Stimulated activated CD4-positive, alpha-beta T cell treated with anti-CD3 and anti-CD28 coated beads, Interleukin-4, amount 100 ng/mL, for 1 hour (primary cell): ENCODE results near the gene POT1.

Source experiments
- DNase-seq: peaks from one replicate; pipeline ENCODE4 v3.0.0-alpha.2; 2020

Gene POT1

DNA sequence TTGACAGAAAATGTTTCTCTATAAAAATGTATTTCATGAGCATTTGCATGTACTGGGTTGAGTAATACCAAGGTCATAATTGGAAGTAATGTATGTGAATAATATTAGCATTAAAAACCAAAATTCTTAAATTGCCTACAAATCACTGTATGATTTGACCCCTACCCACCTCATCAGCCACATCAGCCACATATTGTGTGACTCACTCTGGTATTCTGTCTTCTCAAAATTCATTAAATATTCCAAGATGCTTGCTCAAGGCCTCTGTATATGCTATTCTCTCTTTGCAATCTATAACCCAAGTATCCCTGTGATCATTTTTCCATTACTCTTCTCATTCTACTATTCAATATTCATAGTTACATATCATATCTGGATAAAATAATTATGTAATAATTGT is 21.4 kb downstream of the POT1 start:
- DNase-seq, result no peak

DNA sequence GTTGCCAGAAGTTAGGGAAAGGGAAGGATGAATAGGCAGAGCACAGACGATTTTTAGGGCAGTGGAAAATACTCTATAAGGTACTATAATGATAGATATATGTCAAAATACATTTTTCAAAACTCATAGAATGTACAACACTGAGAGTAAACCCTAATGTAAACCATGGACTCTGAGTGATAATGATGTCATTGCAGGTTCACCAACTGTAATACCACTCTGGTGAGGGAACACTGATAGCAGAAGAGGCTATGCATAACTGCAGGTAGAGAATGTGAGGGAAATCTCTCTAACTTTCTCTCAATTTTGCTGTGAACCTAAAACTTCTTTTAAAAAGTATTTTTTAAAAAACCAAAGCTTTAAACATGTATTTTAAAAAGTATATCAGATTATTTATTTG is 22.1 kb downstream of the POT1 start:
- DNase-seq, result no peak

DNA sequence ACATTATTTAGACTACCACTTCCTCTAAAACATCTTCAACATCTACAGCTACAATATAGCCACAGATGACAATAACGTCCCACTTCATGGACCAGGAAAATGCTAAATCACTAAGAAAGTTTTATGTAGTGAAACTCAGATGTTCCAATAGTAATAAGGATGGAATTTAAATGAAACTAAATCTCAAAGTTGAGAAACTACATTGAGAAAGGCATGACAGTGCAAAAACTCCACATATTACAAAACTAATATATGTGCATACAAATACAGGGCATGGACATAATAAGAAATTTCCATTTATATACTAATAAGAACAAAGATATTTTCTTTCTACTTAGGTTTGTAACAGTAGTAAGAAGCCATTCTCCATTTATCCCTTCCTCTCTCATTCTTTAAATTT is 31.1 kb downstream of the POT1 start:
- DNase-seq, result no peak

DNA sequence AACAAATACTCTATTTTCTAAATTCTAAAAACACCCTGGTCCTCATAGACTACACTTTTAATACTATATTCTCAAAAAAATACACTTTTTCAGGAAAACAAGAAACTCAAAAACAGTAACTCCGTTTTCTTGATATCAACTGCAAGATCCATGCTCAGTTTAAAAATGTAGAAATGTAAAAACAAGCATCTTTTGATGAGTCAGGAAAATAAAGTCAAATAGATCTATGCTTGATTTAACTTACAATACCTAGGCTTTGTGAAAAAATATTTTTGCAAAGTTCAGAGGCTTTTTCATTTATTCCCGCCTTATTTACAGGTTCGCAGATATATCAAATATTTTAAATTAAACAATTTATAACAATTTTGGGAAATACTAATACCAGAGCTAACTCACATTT is 33.6 kb downstream of the POT1 start:
- no peak for DNase-seq

DNA sequence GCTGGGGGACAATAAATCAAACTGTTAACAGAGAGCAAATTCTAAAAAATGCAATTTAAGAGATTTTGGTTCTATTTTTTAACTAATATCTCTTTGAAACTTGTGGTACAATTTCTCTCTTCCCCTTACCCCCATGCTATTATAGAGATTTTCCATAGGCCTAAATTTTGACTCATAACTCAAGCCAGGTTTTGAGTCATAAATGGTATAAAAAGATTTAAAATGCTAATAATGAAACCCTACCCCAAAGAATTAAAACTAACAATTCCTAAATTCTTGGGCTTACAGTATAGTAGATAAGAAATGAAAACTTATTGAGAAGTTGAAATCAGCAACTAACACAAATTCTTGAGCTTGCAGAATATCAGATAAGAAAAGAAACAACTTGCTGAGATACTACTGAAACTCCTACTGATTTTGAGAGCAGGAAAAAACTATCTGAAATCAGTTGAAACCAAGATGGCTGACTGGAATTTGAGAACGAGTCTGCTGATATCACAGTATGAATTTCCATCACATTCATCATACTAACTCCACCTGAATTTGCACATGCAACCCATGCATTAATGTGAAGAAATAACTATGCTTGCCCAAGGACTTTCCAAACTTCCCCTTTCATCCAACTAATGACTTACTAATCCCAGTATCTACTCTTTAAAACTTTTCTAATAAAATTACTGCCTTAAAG is 36.3 kb downstream of the POT1 start:
- no peak for DNase-seq

DNA sequence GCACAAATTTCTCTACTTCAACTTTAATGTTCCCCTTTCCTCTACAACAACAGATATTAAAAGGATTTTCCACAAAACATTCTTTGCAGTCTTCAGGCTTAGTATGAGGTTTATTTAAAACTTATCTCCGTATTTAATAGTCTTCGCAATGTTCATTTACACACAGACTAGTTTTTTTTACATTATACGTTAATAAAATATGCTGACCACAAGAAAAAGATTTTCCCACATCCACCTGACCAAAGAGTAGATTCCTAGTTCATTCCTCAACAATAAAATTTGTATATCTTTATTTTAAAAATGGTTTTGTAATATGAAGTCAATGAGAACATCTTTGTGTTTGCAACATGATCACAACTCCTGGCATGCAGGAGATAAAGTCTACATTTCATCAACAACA is 42.4 kb downstream of the POT1 start:
- DNase-seq, result no peak

DNA sequence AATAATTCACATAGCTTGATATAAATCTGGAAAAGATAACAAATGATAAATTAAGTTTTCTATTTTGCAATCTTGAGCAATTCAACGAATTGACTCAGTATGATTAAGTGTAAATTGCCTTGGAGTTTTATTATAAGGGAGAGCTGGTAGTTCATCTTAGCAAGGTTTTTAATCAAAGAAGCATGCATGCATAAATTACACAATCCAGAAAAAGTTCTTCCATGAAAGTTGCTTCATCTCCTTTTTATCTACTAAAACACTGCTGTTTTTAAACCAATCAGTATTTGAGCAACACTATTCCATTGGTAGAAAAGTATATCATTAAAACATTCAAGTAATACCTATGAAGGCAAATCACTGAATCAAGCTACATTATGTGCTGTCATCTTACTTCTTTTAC is 47.6 kb downstream of the POT1 start:
- no peak for DNase-seq

DNA sequence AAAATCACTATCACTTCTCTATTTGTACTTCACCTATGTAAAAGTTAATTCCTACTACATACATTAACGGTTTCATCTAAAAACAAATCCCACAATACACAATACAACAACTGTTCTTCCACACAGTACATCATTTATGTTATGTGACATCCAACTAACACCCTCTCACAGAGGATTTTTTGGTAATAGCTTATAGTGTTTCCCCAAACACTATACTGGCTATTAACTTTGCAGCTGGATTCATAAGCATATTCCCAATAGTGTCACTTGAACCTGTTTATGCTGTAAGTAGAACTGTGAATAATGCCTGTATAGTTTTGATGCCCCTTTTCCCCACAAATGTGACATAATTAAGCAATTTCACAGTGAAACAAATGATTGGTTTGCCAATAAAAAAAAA is 49.9 kb downstream of the POT1 start:
- no peak for DNase-seq

DNA sequence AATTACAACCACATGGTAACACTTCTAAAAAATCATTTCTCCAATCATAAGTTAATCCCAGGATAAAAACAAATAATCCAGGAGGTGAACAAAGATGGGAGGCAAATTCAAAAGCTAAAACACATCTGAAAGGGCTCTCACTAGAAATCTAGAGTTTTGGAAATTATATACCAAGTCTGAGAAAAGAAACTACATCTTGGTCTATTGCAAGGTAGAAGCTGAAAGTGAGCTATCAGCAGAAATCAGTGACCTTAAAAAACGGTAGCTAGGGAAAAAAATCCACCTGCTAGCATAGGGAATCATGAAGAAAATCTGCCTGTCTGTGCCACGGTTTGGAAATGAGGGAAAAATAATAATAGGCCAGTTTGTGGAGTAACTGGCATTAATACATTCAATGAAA is 50.5 kb downstream of the POT1 start:
- no peak for DNase-seq

DNA sequence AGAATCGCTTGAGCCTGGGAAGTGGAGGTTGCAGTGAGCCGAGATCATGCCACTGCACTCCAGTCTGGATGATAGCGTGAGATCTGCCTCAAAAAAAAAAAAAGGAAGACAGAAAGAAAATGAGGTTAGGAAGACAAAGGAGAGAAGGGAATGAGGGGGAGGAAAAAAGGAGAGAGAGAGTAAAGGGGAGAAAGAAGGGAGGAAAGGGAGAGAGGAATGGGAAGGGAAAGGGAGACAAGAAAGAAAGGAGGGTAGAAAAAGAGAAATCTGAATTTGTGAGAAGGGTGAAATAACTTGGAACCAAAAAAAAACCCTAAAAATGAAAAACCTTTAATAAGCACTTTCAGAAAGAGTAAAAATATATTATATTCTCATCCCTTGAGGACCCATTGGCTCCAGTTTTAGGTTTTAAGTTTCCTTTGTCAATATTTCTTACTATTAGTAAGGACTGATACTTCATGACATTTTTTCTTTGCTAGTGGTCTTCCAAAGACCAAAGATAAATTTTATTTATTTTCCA is 54.9 kb downstream of the POT1 start:
- DNase-seq, result no peak

DNA sequence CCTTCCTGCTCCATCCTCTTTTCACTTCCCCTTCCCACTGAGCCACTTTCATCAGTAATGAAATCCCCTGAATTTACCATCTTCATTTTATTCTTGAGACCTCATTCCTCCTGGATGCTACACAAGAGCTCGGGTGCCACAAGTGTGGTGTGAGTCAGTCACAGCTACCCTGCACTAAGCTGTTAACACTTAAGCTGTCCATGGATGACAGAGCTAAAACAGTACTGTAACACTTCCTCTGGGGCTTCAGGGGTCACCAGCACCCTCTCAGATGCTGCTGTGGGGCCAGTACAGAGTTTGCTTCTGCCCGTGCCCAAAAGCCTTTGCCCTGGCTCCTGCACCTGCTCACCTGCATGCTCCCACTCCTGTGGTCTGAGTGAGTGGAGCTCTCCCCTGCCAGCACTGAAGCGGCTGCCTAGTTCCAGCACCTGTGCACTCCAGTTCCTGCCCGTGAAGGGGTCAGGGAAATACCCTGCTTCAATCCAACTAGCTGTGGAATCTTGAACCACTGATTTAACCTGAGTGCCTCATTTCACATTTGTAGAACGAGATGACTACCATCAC is 71.9 kb downstream of the POT1 start:
- no peak for DNase-seq

DNA sequence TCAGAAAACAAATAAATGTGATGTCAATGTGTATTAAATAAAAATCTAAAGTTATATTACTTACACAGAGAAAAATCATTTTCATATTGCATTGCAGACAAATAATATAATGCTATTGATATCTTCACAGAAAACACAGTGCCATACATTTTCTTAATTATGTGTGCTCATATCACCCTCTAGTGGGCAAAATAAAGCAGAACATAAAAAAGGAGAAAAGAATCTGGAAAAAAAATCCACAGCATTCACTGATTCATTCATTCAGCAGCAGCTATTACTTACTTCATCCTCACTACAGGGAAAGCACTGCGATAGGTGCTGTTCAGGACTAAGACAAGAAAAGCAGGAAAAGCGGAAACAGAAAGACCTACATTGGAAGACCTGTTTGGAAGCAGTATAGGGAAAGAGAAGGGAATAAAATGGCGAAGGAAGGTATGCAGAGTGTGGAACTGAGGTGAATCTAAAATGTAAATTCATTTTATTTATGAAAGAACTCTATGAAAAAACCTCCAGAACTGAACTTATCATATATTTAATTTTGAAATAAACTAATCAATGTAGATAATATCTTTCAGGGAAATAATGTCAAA is 73.2 kb downstream of the POT1 start:
- DNase-seq, result no peak

DNA sequence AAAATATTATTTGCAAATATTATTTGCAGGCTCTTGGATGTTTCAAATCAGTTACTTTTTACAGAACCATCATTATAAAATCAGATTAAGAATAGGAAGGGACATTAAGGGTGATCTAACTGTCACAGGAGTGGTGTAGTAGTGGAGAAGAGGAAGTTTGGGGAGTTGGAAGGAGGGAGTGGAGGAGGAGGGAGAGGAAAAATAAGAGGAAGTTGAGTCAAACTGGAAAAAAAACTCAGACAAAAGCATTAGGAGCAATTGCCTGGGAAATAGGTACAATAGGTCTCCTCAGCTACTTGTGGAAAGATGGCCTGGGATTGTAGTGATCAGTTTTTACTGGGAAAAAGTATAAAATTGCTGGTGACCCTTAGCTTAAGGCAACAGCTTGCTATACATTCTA is 86.3 kb downstream of the POT1 start:
- DNase-seq, result no peak

DNA sequence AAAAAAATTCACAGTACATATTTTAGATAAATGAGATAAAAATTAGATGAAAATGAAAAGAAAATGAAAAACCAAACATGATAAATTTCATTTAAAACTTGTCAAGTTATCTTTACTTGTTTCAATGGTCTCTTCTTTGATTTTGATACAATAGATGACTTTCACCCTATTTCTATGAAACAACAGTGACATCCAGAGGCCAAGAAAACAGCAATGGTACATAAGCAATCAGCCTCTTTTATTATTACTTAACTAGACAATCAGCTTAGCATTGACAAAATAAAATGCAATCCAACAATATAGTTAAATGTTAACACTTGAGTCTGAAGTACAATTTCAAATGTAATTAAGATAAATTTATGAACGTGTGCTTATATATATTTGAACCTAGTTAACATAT is 89.2 kb downstream of the POT1 start:
- no peak for DNase-seq

DNA sequence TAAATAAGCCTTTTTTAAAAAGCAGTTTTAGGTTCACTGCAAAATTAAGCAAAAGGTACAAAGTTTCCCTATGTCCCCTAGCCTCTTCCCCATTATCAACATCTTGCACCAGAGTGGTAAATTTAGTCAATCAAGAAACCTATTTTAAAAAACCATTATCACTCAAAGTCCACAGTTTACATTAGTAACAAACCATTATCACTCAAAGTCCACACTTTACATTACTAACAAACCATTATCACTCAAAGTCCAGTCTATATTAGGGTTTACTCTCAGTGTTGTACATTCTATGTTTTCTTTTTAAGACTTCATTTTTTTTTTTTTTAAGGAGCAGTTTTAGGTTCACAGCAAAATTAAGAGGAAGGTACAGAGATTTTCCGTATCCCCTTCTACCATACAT is 89.9 kb downstream of the POT1 start:
- DNase-seq, result no peak

DNA sequence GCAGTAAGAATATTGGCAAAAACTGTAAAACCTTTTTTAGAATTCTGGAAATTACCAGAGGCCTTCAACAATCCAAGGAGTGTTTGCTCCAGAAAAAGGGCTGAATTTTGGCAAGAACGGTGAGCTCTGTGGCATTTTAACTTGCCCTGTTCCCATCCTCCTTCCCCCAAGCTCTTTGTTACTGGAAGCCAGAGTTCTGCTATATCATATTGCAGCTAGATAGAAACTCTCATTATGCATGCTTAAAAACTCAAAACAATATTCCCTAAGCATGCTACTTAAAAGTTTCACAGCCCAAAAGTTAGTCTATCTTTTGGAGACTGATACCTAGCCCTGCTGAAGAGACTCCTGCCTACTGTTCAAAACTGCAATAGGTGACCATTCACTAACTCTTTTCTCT is 93.5 kb downstream of the POT1 start:
- no peak for DNase-seq

DNA sequence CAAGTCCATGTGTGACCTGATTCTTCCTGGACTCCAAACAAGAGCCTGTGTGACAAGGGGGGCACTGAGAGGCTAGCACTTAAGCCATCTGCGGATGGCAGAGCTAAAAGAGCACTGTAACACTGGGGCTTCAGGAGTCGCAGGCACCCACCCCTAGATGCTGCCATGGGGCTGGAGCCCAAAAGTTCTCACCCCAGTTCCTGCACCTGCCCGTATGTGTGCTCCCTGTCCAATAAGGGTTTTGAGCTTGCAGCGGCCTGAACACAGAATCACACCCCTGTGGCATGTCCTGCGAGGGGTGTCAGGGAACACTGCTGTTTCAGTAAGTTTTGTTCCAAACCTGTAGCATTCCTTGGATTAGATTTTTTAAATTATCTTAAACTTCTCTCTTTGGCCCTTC is 110.8 kb downstream of the POT1 start:
- no peak for DNase-seq

DNA sequence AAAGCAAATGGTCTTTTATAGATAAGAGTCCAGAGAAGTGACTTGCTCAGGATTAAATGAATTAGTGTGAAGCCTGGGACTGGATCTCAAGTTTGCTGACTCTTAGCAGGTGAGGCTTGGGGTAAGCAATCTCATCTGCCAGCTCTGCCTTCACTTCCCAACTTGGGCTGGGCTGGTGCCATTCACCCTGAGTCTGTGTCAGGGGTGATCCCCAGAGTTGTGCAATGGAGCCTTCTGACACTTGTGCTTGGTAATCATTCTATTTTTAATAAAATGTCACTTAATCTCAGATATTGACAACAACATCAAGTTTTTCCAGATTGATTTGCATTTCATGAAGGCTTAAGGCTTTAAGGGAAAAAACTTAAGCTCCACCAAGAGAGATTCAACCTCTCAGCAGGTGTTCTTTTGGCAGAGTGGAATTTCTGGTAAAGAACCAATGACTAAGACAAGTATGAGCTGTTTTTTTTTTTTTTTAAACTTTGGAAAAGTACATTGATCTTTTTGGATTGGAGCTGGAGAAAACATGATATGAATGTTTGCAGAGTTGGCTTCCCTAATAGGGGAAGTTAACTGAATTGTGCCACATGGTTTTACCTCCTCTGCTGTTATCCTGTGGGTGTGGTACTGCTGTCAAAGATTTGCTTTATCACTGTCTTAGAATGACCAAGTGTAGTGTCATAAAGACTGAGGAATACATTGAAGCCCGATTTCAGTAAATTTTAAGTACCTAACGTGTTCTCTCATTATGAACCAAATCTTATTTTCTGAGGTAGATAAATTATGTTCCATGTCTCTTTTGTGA is 115.4 kb downstream of the POT1 start:
- DNase-seq, result no peak

DNA sequence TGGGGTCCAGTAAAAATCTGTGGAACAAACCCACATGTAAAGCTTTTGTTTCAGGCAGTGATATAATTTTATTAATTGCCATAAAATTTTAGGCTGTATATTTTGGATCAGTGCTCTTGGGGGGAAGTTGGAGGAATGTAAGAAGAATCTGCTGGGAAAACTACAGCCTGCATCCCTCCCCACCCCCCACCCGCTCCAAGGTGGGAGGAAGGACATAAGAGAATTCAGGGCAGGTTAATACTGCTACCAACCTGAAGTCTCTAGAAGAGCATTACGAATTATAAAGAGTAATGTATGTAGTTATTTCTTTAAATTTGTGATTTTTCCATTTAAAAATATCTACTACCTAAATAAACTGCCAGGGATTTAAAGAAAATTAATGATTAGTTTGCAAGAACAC is 116.9 kb downstream of the POT1 start:
- no peak for DNase-seq

DNA sequence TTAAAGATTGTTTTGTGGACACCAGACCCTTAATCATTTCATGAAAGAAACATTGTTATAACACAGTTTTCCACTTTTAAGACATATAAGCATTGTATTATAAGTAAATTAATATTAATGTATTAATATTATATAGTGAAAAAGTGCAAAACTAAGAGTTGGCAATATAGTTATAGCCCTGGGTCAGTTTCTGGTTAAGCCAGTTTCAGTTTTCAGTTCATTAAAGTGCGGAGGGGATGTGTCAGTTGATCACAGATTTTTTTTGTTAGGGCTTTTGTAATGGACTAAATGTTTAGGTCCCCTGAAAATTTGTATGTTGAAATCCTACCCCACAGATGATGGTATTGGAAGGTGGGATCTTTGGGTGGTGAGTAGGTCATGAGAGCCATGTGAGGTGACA is 118.3 kb downstream of the POT1 start:
- DNase-seq, result no peak

DNA sequence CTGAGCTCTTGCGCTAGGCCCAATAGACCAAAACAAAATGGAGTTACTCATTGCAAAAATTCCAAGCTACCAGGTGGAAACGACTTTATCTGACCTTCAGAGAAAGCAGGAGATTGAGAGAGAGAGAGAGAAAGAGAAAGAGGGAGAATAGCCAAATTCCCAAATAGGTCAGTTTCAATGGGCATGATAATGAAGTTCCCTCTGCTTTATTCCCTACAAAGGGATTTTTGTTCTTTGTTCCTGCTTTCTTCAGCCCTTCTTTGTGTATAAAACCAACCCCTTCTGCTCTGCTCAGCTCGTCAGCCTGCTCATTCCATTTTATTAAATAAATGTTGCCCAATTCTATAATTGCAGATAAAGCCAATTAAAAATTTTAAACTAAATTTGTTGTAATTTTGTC is 119.0 kb downstream of the POT1 start:
- DNase-seq, result no peak

DNA sequence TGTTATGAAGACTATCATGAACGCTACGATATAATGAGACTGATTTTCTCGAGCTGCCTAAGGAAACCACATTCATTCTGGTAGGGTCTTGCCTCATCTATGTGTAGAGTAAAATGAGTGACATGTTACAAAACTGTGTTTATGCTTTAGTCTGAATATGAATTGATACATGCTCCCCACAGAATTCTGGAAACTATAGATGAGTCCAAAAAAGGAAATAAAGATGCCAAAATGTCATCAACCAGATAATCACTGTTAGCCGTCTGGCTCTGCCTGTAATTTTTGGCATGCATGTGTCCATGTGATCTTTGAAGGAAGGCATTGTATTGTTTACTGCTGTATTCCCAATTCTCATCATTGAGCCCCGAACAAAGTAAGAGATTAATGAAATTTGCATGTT is 121.4 kb downstream of the POT1 start:
- no peak for DNase-seq

DNA sequence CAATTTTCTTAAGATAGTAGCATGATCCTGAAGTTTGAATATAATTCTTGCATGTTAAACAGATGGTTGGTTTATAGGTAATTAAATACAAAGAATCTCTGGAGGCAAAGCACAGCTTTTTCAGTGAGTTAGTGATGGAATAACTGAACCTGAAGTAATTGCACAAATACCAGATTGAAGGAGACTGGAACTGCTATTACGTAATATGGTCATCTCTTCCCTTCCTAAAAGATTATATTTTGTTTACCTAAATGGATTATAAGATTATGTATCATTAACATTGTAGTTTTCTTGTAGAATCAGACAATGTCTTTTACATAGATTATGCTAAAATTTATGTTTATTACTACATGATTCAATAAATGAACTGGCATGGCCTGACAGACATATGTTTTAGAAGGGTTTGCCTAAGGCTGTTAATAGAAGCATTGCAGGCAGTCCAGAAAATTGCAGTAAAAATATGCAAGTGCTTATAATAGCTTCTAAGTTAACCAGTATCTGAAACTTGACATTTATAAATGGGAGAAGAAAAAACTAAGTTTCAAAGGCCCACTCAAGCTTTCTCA is 128.2 kb downstream of the POT1 start:
- DNase-seq, result no peak

DNA sequence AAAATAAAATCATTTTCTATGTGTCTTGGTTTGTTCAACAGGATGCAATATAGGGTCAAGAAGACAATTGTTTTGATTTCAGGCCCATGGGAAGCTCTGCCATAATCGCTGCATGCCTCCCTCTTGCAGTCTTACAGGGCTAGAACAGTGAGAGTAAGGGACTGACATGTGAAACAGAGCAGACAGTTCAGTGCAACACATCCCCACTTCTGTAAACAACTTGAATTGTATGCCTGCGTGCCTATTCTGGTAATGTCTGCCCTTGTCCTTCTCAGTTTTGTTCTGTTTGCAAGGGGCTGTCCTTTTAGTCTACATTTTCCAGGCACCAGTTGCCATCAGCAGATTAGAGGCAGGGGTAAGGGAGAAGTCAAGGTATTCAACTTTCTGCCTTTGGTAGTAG is 129.2 kb downstream of the POT1 start:
- no peak for DNase-seq
